Glutamatergic neuron (in vitro differentiated cells): ENCODE data around the gene SMOC2. TPM values are rescaled to one million over a fixed set of nuclear protein-coding genes. Genes with fewer than 3 reads are reported as not detected.

Experiments used
- DNase-seq: peaks from one replicate; pipeline ENCODE4 v3.0.0; 2022
- H3K27ac Mint-ChIP-seq: one replicate; pipeline ENCODE4 v1.8.0; 2020; ENCODE audit warnings: mild to moderate bottlenecking, mixed read lengths, inconsistent platforms; ENCODE audit not compliant: unreplicated experiment
- H3K27me3 Mint-ChIP-seq: one replicate; pipeline ENCODE4 v1.8.0; 2020; ENCODE audit warnings: mild to moderate bottlenecking, moderate library complexity, mixed read lengths, inconsistent platforms; ENCODE audit not compliant: unreplicated experiment
- H3K36me3 Mint-ChIP-seq: one replicate; pipeline ENCODE4 v1.8.0; 2020; ENCODE audit warnings: mild to moderate bottlenecking, mixed read lengths, inconsistent platforms; ENCODE audit not compliant: unreplicated experiment
- H3K4me1 Mint-ChIP-seq: one replicate; pipeline ENCODE4 v1.8.0; 2020; ENCODE audit warnings: mild to moderate bottlenecking, low read depth, mixed read lengths, inconsistent platforms; ENCODE audit not compliant: unreplicated experiment
- H3K4me3 Mint-ChIP-seq: one replicate; pipeline ENCODE4 v1.8.0; 2020; ENCODE audit warnings: mild to moderate bottlenecking, mixed read lengths, inconsistent platforms; ENCODE audit not compliant: unreplicated experiment
- H3K9me3 Mint-ChIP-seq: one replicate; pipeline ENCODE4 v1.8.0; 2020; ENCODE audit warnings: mild to moderate bottlenecking, moderate library complexity, mixed read lengths, inconsistent platforms; ENCODE audit not compliant: unreplicated experiment
- CTCF ChIP-seq: fragments of 200-600 bp; sonication (generic); IDR thresholded peaks from one replicate; pipeline ENCODE4 v1.5.0; 2021; ENCODE audit not compliant: partially characterized antibody, unreplicated experiment
- total RNA-seq: library from RNA; stranded (reverse); fragmentation: NEBNext Ultra II Directional; extraction: Animal tissue kit (Norgen Biotek cat#: 25700); gene quantifications from one replicate; pipeline ENCODE4 v1.2.1, GENCODE V29; 2021; ENCODE audit not compliant: unreplicated experiment

The SMOC2 gene
- total RNA-seq, 1 donor from 2014 or later, result 0.44 TPM

GRCh38 chr6:168414336-168415097 lies 26.5 kb upstream of the SMOC2 start:
- Mint-ChIP-seq H3K27me3 (no peaks in the 10 kb centered on the region), H3K36me3 (no peaks in the 10 kb centered on the region), H3K4me3 (no peak overlapping the region), H3K9me3 (peaks cover 4% of the 10 kb centered on the region), H3K4me1 (peaks cover 13% of the 10 kb centered on the region), H3K27ac (no peak overlapping the region)
- TF ChIP-seq CTCF, result no peak
- DNase-seq, result no peak

- no peak for TF ChIP-seq CTCF
- no peaks in the 10 kb centered on the region for H3K36me3 Mint-ChIP-seq
- peaks cover 2% of the 10 kb centered on the region for H3K9me3 Mint-ChIP-seq
- DNase-seq, result no peak
- H3K27ac Mint-ChIP-seq, result no peak overlapping the region
- peaks cover 14% of the 10 kb centered on the region for H3K4me1 Mint-ChIP-seq
- no peaks in the 10 kb centered on the region for H3K27me3 Mint-ChIP-seq
- H3K4me3 Mint-ChIP-seq, result no peak overlapping the region
Measured at GRCh38 chr6:168415098-168415992, 25.6 kb upstream of the SMOC2 start.

GRCh38 chr6:168415993-168416530 lies 24.9 kb upstream of the SMOC2 start:
- Mint-ChIP-seq H3K4me3 (no peak overlapping the region), H3K27me3 (no peaks in the 10 kb centered on the region), H3K9me3 (peaks cover 2% of the 10 kb centered on the region), H3K27ac (no peak overlapping the region), H3K36me3 (no peaks in the 10 kb centered on the region), H3K4me1 (peaks cover 14% of the 10 kb centered on the region)
- DNase-seq, result no peak
- no peak for TF ChIP-seq CTCF

GRCh38 chr6:168416531-168416930 lies 24.5 kb upstream of the SMOC2 start:
- H3K4me1 Mint-ChIP-seq, result peaks cover 14% of the 10 kb centered on the region
- peaks cover 2% of the 10 kb centered on the region for H3K9me3 Mint-ChIP-seq
- H3K27ac Mint-ChIP-seq, result no peak overlapping the region
- DNase-seq, result no peak
- H3K36me3 Mint-ChIP-seq, result no peaks in the 10 kb centered on the region
- H3K4me3 Mint-ChIP-seq, result no peak overlapping the region
- H3K27me3 Mint-ChIP-seq, result no peaks in the 10 kb centered on the region
- no peak for TF ChIP-seq CTCF
